Esophagus (tissue), 2 donors: Measurements from ENCODE around the gene CLPTM1. TPM values are rescaled to one million over a fixed set of nuclear protein-coding genes. Genes with fewer than 3 reads are reported as not detected.

Source experiments
- H3K27ac ChIP-seq, 2 donors: one replicate each; pipeline ENCODE4 v1.5.1; 2013; ENCODE audit warnings: low read depth in 2 of 2, mild to moderate bottlenecking in 2 of 2, inconsistent platforms in 1 of 2, low read length in 1 of 2, moderate library complexity in 1 of 2
- H3K27me3 ChIP-seq, 2 donors: one replicate each; pipeline ENCODE4 v1.6.1; 2013; ENCODE audit warnings: low read length in 2 of 2, control low read depth in 1 of 2, mild to moderate bottlenecking in 1 of 2; ENCODE audit not compliant: insufficient read depth in 2 of 2, control insufficient read depth in 1 of 2
- H3K36me3 ChIP-seq, 2 donors: one replicate each; pipeline ENCODE4 v1.6.1; 2013; ENCODE audit warnings: low read length in 1 of 2; ENCODE audit not compliant: control insufficient read depth in 2 of 2, insufficient read depth in 2 of 2
- H3K4me1 ChIP-seq, 2 donors: one replicate each; pipeline ENCODE4 v1.6.1; 2013; ENCODE audit warnings: low read length in 1 of 2; ENCODE audit not compliant: control insufficient read depth in 2 of 2, insufficient read depth in 2 of 2
- H3K4me3 ChIP-seq, 2 donors: one replicate each; pipeline ENCODE4 v1.5.1; 2013; ENCODE audit warnings: low read length in 2 of 2, mild to moderate bottlenecking in 2 of 2, low read depth in 1 of 2, moderate library complexity in 1 of 2
- H3K9me3 ChIP-seq, 2 donors: one replicate each; pipeline ENCODE4 v1.6.1; 2013; ENCODE audit warnings: mild to moderate bottlenecking in 2 of 2, low read depth in 1 of 2, low read length in 1 of 2, moderate library complexity in 1 of 2; ENCODE audit not compliant: control insufficient read depth in 2 of 2, insufficient read depth in 1 of 2
- WGBS, 2 donors: extraction: QIAGEN DNeasy Blood & Tissue Kit; methylation state at CpG; one replicate each; pipeline ENCODE4 v1.1.7; 2013; 5-methylcytosine and 5-hydroxymethylcytosine counted together
- polyA plus RNA-seq, 2 donors: library from polyadenylated mRNA; stranded (reverse); fragments of 200-250 nt; gene quantifications; one replicate each; pipeline ENCODE4 v1.2.3, GENCODE V29; 2013
- donor health status: healthy with polysubstance abuse.
- donor health status: Bipolar disorder and iron deficiency.

The CLPTM1 gene
- polyA plus RNA-seq, 2 donors = 56.0 to 61.9 TPM

DNA sequence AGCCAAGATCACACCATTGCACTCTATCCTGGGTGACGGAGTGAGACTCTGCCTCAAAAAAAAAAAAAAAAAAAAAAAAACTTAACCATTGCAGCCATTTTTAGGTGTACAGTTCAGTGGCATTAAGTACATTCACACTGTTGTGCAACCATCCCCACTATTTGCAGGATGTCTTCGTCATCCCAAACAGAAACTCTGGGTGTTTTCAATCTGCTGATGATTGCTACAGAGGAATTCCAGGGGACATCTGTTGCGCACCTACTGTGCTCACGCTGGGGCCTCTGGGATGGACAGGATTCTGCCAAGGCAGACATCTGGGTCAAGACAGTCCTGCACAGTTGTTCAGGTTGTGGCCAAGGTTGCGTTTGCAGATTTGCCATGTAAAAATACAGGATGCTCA is 15.5 kb upstream of the CLPTM1 start:
- Histone ChIP-seq H3K27ac (no peak overlapping the region), H3K36me3 (no peaks in the 10 kb centered on the region), H3K9me3 (no peaks in the 10 kb centered on the region), H3K4me3 (no peak overlapping the region), H3K27me3 (no peaks in the 10 kb centered on the region), H3K4me1 (no peaks in the 10 kb centered on the region)
- WGBS, 2 donors = 82 to 88% methylated on average over 4 to 5 of the region's 5 CpGs

DNA sequence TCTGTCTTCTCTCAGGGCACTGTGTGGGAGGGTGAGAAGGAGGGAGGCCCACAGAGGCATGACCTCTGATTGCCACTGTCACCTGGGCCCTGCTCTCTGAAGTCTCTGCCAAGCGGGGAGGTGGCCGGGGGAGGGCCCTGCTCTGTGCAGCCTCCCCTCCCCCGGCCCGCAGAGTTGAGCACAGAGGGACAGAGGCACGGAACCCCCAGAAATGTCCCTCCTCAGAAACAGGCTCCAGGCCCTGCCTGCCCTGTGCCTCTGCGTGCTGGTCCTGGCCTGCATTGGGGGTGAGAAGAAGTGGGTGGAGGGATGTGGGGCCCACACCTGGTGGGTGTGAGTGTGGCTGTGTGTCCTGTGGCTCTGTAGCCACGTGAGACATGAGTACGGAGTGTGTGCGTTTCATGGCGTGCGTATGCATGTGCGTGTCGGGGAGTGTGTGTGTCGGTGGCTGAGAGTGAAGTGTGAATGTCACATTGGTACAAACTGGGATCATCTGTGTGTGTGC is 13.1 kb upstream of the CLPTM1 start, which contains the start of gene APOC4:
Gene APOC4, plus strand, starts transcription at position 171 of the 505 bp plus-strand sequence. Its CDS starts 41 bp downstream, at position 212.
- H3K27ac ChIP-seq = no peak within 1 kb of the TSS
- no peaks in the 10 kb centered on the region for H3K4me1 ChIP-seq
- 89% methylated on average over 13 to 14 of the region's 14 CpGs for WGBS, 2 donors
- H3K4me3 ChIP-seq = no peak within 1 kb of the TSS
- H3K27me3 ChIP-seq = no peaks in the 10 kb centered on the region
- no peaks in the 10 kb centered on the region for H3K36me3 ChIP-seq
- H3K9me3 ChIP-seq = no peaks in the 10 kb centered on the region

GRCh38 chr19:44943801-44944249 is 11.4 kb upstream of the CLPTM1 start:
- 52 to 56% methylated on average over 10 of the region's 10 CpGs for WGBS, 2 donors
- H3K9me3 ChIP-seq = no peaks in the 10 kb centered on the region
- H3K4me3 ChIP-seq = no peak overlapping the region
- H3K27me3 ChIP-seq = no peaks in the 10 kb centered on the region
- H3K27ac ChIP-seq = no peak overlapping the region
- H3K36me3 ChIP-seq = no peaks in the 10 kb centered on the region
- no peaks in the 10 kb centered on the region for H3K4me1 ChIP-seq

DNA sequence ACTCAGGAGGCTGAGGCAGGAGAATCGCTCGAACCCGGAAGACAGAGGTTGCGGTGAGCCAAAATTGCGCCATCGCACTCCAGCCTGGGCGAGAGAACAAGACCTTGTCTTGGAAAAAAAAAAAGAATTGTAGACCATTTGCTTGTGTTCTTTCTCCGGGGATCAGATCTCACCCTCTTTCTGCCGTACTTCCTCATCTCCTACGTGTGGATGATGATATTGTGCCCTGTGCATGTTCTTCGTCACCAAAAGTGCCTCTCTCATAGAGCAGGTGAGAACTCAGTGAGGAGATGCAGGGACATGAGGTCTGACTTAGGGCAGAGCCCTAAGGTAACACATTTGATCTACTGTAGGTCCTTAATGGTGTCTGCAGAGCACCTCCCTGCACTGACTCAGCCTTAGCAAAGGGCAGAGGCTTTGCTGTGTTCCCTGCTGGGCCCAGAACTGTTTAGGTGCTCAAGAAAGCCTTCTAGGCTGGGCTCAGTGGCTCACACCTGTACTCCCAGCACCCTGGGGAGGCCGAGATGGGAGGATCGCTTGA is 8.1 kb upstream of the CLPTM1 start:
- H3K27ac ChIP-seq = no peak overlapping the region
- H3K4me1 ChIP-seq = no peaks in the 10 kb centered on the region
- H3K27me3 ChIP-seq = no peaks in the 10 kb centered on the region
- 90 to 91% methylated on average over 13 of the region's 13 CpGs for WGBS, 2 donors
- H3K36me3 ChIP-seq = no peaks in the 10 kb centered on the region
- H3K9me3 ChIP-seq = no peaks in the 10 kb centered on the region
- no peak overlapping the region for H3K4me3 ChIP-seq

- Histone ChIP-seq H3K9me3 (no peaks in the 10 kb centered on the region), H3K36me3 (no peaks in the 10 kb centered on the region), H3K4me1 (no peaks in the 10 kb centered on the region), H3K27me3 (no peaks in the 10 kb centered on the region), H3K4me3 (no peak overlapping the region), H3K27ac (no peak overlapping the region)
- WGBS, 2 donors = 82 to 87% methylated on average over 5 of the region's 5 CpGs
Measured at GRCh38 chr19:44948237-44948636, 6.9 kb upstream of the CLPTM1 start.

GRCh38 chr19:44948763-44949374 is 6.3 kb upstream of the CLPTM1 start:
- no peaks in the 10 kb centered on the region for H3K36me3 ChIP-seq
- 82 to 90% methylated on average over 4 to 5 of the region's 5 CpGs for WGBS, 2 donors
- no peak overlapping the region for H3K4me3 ChIP-seq
- no peaks in the 10 kb centered on the region for H3K9me3 ChIP-seq
- H3K27me3 ChIP-seq = no peaks in the 10 kb centered on the region
- H3K4me1 ChIP-seq = no peaks in the 10 kb centered on the region
- H3K27ac ChIP-seq = no peak overlapping the region

DNA sequence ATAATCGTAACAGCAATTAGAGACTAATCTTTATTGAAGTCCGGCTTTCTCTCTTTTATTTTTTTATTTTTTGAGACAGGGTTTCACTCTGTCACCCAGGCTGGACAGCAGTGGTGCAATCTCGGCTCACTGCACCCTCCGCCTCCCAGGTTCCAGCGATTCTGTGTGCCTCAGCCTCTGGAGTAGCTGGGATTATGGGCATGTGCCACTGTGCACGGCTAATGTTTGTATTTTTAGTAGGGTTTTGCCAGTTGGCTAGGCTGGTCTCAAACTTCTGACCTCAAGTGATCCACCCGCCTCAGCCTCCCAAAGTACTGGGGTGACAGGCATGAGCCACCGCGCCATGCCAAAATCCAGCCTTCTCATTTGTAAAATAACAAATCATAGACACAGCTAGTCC is 5.6 kb upstream of the CLPTM1 start:
- no peaks in the 10 kb centered on the region for H3K27me3 ChIP-seq
- no peak overlapping the region for H3K27ac ChIP-seq
- H3K9me3 ChIP-seq = no peaks in the 10 kb centered on the region
- WGBS, 2 donors = 75 to 86% methylated on average over 9 of the region's 9 CpGs
- H3K36me3 ChIP-seq = no peaks in the 10 kb centered on the region
- no peaks in the 10 kb centered on the region for H3K4me1 ChIP-seq
- no peak overlapping the region for H3K4me3 ChIP-seq

DNA sequence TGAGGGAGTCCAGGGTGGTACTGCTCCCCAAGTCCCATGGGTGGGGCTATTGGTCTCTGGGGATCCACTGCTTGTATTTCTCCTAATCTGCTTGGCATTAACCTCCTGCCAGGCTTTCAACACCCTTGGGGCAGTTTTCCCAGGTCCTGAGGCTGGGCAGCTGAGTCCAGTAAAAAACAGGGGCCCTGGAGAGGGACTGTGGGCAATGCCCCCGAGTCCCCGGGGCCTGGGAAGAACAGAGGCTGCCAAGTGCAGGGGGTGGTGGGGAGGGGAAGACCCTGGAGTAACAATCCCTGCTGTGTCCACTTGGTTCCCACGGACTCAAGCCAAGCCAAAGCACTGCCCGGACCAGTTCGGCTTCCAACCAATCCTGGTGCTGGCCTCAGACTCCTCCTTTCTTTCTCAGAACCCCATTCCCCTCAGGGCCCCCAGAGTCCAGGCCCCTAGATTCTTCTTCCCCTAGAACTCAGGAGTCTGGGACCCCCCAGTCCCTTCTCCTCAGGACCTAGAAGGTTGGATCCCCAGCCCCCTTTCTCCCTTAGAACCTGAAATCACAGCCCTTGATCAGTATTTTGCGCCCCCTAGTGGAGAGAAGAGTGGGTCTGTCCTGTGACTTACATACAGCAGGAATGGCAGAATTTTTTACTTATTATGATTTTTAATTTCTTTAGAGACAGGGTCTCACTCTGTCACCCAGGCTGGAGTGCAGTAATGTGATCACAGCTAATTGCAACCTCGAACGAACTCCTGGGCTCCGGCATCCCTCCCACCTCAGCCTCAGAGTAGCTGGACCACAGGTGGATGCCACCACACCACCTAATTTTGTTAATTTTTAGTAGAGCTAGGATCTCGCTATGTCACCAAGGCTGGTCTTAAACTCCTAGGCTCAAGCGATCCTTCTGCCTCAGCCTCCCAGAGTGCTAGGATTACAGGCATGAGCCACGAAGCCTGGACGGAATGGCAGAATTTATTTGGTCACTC is 3.7 kb upstream of the CLPTM1 start:
- Histone ChIP-seq H3K27ac (peak overlapping the region in 1 of 2 donors; percentile 15), H3K9me3 (no peaks in the 10 kb centered on the region), H3K4me1 (peaks cover 0 to 7% of the 10 kb centered on the region in 2 donors), H3K36me3 (no peaks in the 10 kb centered on the region), H3K4me3 (peak overlapping the region in 1 of 2 donors; percentile 16), H3K27me3 (no peaks in the 10 kb centered on the region)
- WGBS, 2 donors = 44 to 46% methylated on average over 13 of the region's 13 CpGs

DNA sequence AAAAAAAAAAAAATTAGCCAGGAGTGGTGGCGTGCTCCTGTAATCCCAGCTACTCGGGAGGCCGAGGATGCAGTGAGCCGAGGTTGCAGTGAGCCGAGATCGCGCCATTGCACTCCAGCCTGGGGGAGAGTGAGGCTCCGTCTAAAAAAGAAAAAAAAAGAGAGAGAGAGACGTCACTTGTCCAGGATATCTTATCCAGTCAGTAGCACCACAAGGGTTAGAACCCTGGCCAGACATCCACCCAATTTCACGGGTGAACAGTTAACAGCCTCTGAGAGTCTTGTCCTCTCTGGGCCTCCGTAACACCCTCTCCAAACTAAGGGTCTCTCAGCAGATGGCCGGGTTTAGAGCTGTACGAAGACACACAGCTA is 917 bp upstream of the CLPTM1 start:
- peaks cover 0 to 7% of the 10 kb centered on the region in 2 donors for H3K36me3 ChIP-seq
- H3K27me3 ChIP-seq = no peaks in the 10 kb centered on the region
- peaks cover 2 to 17% of the 10 kb centered on the region in 2 donors for H3K4me1 ChIP-seq
- H3K4me3 ChIP-seq = peak overlapping the region; percentile 73 to 97
- H3K9me3 ChIP-seq = no peaks in the 10 kb centered on the region
- 23 to 26% methylated on average over 13 of the region's 13 CpGs for WGBS, 2 donors
- H3K27ac ChIP-seq = peak overlapping the region; percentile 91 to 97
